Measurements from ENCODE around the gene PPP1R14D.

GRCh38 chr15:40787344-40787841 is 41.1 kb downstream of the PPP1R14D start:
- TF ChIP-seq SIN3A (IDR thresholded peaks at IDR 0.05; ENCODE audit: borderline replicate concordance, insufficient read depth, low read length) (no peak), REST (IDR thresholded peaks at IDR 0.05; ENCODE audit: insufficient read depth in 1 of 2, low read depth in 2 of 2, low read length in 2 of 2) (no peak), POLR2AphosphoS5 (IDR thresholded peaks at IDR 0.05; ENCODE audit: low read depth, low read length) (no peak), TAF1 (IDR thresholded peaks at IDR 0.05; ENCODE audit: borderline replicate concordance, insufficient read depth, low read length) (no peak)
